SU-DHL-6 (cell line): Measurements from ENCODE around the gene ANKS1B.

Source experiments
- EZH2phosphoT487 ChIP-seq: fragments of 200-600 bp; sonication (generic), shearing (Covaris generic); conservative IDR thresholded peaks from 2 replicates; pipeline ENCODE4 v1.6.1; 2018; ENCODE audit warnings: mild to moderate bottlenecking, antibody characterized with exemption, low read length, moderate library complexity, mixed read lengths
- TF ChIP-seq, protein P1 (sequence below): fragments of 200-600 bp; sonication (generic); IDR thresholded peaks from one replicate; pipeline ENCODE4 v1.5.1; 2017; ENCODE audit warnings: antibody characterized with exemption, mild to moderate bottlenecking, low read length, moderate library complexity; ENCODE audit not compliant: insufficient read depth, poor library complexity, severe bottlenecking

DNA sequence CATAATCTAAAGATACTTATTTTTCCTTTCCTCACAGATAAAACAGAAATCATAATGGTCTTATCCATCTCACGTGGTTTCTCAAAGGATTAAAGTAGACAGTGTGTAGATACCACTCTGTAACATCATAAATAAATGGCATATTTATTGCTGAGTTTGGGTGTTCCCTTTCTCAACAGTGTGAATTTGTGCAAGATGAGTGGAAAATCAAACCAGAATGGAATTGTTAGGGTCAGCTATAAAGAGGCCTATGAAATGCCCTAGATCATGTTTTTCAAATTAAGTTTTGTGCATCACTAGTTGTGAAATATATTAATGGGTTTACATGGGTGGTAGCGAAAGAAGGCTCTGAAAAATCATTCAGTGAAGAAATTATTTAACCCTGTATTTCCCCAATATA, 553.5 kb downstream of the ANKS1B start:
- TF ChIP-seq, protein P1, sequence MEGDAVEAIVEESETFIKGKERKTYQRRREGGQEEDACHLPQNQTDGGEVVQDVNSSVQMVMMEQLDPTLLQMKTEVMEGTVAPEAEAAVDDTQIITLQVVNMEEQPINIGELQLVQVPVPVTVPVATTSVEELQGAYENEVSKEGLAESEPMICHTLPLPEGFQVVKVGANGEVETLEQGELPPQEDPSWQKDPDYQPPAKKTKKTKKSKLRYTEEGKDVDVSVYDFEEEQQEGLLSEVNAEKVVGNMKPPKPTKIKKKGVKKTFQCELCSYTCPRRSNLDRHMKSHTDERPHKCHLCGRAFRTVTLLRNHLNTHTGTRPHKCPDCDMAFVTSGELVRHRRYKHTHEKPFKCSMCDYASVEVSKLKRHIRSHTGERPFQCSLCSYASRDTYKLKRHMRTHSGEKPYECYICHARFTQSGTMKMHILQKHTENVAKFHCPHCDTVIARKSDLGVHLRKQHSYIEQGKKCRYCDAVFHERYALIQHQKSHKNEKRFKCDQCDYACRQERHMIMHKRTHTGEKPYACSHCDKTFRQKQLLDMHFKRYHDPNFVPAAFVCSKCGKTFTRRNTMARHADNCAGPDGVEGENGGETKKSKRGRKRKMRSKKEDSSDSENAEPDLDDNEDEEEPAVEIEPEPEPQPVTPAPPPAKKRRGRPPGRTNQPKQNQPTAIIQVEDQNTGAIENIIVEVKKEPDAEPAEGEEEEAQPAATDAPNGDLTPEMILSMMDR = no peak
- no peak for TF ChIP-seq EZH2phosphoT487
